Astrocyte (in vitro differentiated cells and primary cell): ENCODE results near the gene ST6GAL2.

Experiments
- CTCF ChIP-seq: IDR thresholded peaks from 2 replicates; pipeline ENCODE4 v1.5.1; 2011; ENCODE audit warnings: low read depth, mild to moderate bottlenecking, inconsistent platforms, low read length, moderate library complexity; ENCODE audit not compliant: insufficient read depth
- EZH2 ChIP-seq: IDR thresholded peaks from 2 replicates; pipeline ENCODE4 v1.6.1; 2012; ENCODE audit warnings: mild to moderate bottlenecking, low read length, inconsistent platforms; ENCODE audit not compliant: insufficient read depth

- TF ChIP-seq CTCF = no peak
- TF ChIP-seq EZH2 = no peak
These were observed 34.0 kb downstream of the ST6GAL2 start for GRCh38 chr2:106851881-106852501.
